Left ventricle myocardium superior (tissue), 1 donor: ENCODE data around the gene STRN4. TPM values are rescaled to one million over a fixed set of nuclear protein-coding genes. Genes with fewer than 3 reads are reported as not detected.
"Not testable (repeated sequence)": the region's sequence is repeated elsewhere in the genome, so short reads cannot be mapped to it uniquely, and the experiment has no call there.

Source experiments
- ATAC-seq: fragments of 200-7000 bp; cut with Tn5 transposase; one replicate; pipeline ENCODE4 v1.9.1; 2020; ENCODE audit warnings: mild to moderate bottlenecking, moderate library complexity
- DNase-seq: peaks from one replicate; pipeline ENCODE4 v3.0.0-alpha.2; 2020
- intact Hi-C: fragments of 100-400 bp; cut with micrococcal nuclease; formaldehyde crosslinking; loops from one replicate; pipeline ENCODE4 v1.11.0; 2022
- long read RNA-seq: library from polyadenylated mRNA; unstranded; transcript quantifications from one replicate; pipeline ENCODE4 v2.0.0, GENCODE V29; 2021
- total RNA-seq: library from RNA; stranded (reverse); fragmentation: NEBNext Ultra II Directional; extraction: Animal tissue kit (Norgen Biotek cat#: 25700); gene quantifications from one replicate; pipeline ENCODE4 v1.2.1, GENCODE V29; 2021
- donor health status: DM: no; HTN: yes; CAD: no; lungs with severe emphysema.

Gene STRN4
- 49.0 TPM for total RNA-seq
- long read RNA-seq, transcript STRN4-202 (18 exons, 3,628 nt) = major isoform, 27 of 65 reads
- long read RNA-seq, transcript STRN4-222 (1 exons, 2,240 nt) = minor isoform, 5 of 65 reads
- long read RNA-seq, transcript STRN4-201 (18 exons, 3,210 nt) = minor isoform, 10 of 65 reads
- long read RNA-seq, partial matches to known transcripts = 19 of 65 reads
- long read RNA-seq, other reads (novel, unspliced or antisense) = 4 of 65 reads

- intact Hi-C loops = no loop called here
- DNase-seq = peak; percentile 77
- peak; percentile 74 for ATAC-seq
These were observed at the start of gene STRN4 for GRCh38 chr19:46746281-46747057. STRN4 (minus strand) TSS chr19:46746450; CDS start chr19:46746430, 20 bp downstream.

- DNase-seq (no peak), ATAC-seq (no peak)
- intact Hi-C loops = no loop called here
These were observed 45.7 kb upstream of the STRN4 start for GRCh38 chr19:46791944-46792343.

GRCh38 chr19:46789371-46789770 lies 43.1 kb upstream of the STRN4 start:
- no peak for ATAC-seq
- DNase-seq = no peak
- intact Hi-C loops = no loop called here

GRCh38 chr19:46788968-46789338 lies 42.7 kb upstream of the STRN4 start:
- no peak for DNase-seq

GRCh38 chr19:46788262-46788967 lies 42.2 kb upstream of the STRN4 start, which contains the start of gene SLC1A5:
SLC1A5 (minus strand) TSS chr19:46788594; CDS start chr19:46787965, 629 bp downstream.
- DNase-seq = peak; percentile 97
- peak; percentile 89 for ATAC-seq
- intact Hi-C loops = no loop called here

More at GRCh38 chr19:46788968-46789338, 42.7 kb upstream of the STRN4 start:
- intact Hi-C loops = no loop called here
- no peak for ATAC-seq

- peak; percentile 52 for ATAC-seq
- DNase-seq = peak; percentile 78
- intact Hi-C loops = no loop called here
These were observed 41.3 kb upstream of the STRN4 start for GRCh38 chr19:46787331-46788261.

- ATAC-seq (no peak), DNase-seq (no peak)
- intact Hi-C loops = no loop called here
These were observed 40.7 kb upstream of the STRN4 start for GRCh38 chr19:46787040-46787330.

- intact Hi-C loops = no loop called here
- ATAC-seq = peak; percentile 50
- DNase-seq = peak; percentile 75
These were observed 40.2 kb upstream of the STRN4 start for GRCh38 chr19:46786236-46787039.

- intact Hi-C loops = no loop called here
- ATAC-seq (no peak), DNase-seq (no peak)
These were observed 39.7 kb upstream of the STRN4 start for GRCh38 chr19:46785980-46786235.

- intact Hi-C loops = no loop called here
- ATAC-seq (no peak), DNase-seq (no peak)
These were observed 39.1 kb upstream of the STRN4 start for GRCh38 chr19:46785054-46785979.

- intact Hi-C loops = no loop called here
- ATAC-seq (peak; percentile 25), DNase-seq (peak; percentile 76)
These were observed 38.2 kb upstream of the STRN4 start for GRCh38 chr19:46784262-46785053.

GRCh38 chr19:46783670-46784069 lies 37.4 kb upstream of the STRN4 start:
- DNase-seq (no peak), ATAC-seq (no peak)
- intact Hi-C loops = no loop called here

- ATAC-seq = no peak
- no peak for DNase-seq
- intact Hi-C loops = no loop called here
These were observed 36.2 kb upstream of the STRN4 start for GRCh38 chr19:46782355-46783019.

- DNase-seq, ATAC-seq, intact Hi-C loops: not testable (repeated sequence)
These were observed 31.9 kb upstream of the STRN4 start for GRCh38 chr19:46777956-46778645.

- intact Hi-C loops = no loop called here
- no peak for ATAC-seq
- no peak for DNase-seq
These were observed 31.0 kb upstream of the STRN4 start for GRCh38 chr19:46776927-46777911.
